ENCODE measurements around the gene FERMT1. TPM values are rescaled to one million over a fixed set of nuclear protein-coding genes. Genes with fewer than 3 reads are reported as not detected.

The FERMT1 gene
- total and polyA plus RNA-seq, 2 donors (not counting 1 experiment from before 2014, with no cell fraction given), result not detected

DNA sequence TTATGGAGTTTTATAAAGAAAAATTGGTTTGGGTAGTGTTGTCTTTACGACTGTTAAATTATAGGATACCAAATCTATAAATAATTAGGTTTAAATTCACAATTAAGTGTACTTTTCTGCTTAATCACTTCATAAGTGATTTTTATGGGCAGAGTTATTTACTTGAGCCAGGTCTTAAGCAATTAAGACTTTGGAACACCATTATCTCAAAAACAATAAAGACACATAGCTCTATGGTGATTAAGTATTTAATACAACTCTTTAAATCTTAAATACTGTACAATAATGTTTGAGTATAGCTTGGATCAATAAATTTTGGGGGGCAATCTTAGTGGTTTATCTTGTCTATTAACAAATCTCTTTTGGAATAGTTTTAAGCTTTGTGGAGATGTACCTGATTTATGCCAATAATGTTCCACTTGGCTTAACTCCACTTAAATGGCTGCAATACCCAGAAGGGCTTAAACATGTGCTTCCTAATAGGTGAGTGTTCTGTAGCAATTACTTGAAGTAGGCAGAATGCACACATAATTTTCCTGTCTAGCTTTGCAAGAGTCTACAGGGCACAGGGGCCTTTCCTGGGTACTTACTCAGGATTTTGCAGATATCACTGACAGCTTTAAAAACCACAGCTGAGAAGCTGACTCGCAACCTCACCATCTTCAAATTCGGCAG is 7.5 kb downstream of the FERMT1 start:
- Histone ChIP-seq H3K27me3 (replicated peaks in 1 of 4; ENCODE audit: control extremely low read depth in 1 of 4, control insufficient read depth in 3 of 4, insufficient read depth in 4 of 4, low read length in 3 of 4) (no peaks in the 10 kb centered on the region), H4K20me1 (ENCODE audit: control insufficient read depth, insufficient read depth, low read length, poor library complexity, severe bottlenecking) (no peaks in the 10 kb centered on the region), H3K36me3 (replicated peaks in 1 of 2; ENCODE audit: control extremely low read depth in 1 of 2, control insufficient read depth in 1 of 2, extremely low read depth in 1 of 2, insufficient read depth in 2 of 2, low read length in 1 of 2) (no peaks in the 10 kb centered on the region), H3K9me3 (ENCODE audit: control extremely low read depth in 1 of 3, control insufficient read depth in 2 of 3, insufficient read depth in 1 of 3, low read length in 2 of 3) (peaks cover 2 to 10% (median 9%) of the 10 kb centered on the region in 3 donors), H3K4me2 (replicated peaks; ENCODE audit: low read depth, low read length, poor library complexity, severe bottlenecking) (no peak overlapping the region), H3K4me3 (ENCODE audit: control extremely low read depth in 1 of 5, extremely low read depth in 1 of 5, insufficient read depth in 1 of 5, low read depth in 2 of 5, low read length in 4 of 5) (no peak overlapping the region), H3K27ac (ENCODE audit: low read length in 2 of 2) (no peak overlapping the region), H2AFZ (ENCODE audit: insufficient read depth, low read depth, low read length, poor library complexity, severe bottlenecking) (no peak overlapping the region), H3K79me2 (ENCODE audit: control insufficient read depth, insufficient read depth, low read length) (no peaks in the 10 kb centered on the region), H3K4me1 (ENCODE audit: control insufficient read depth in 2 of 2, insufficient read depth in 2 of 2, low read length in 2 of 2) (no peaks in the 10 kb centered on the region), H3K9ac (ENCODE audit: low read length) (no peak overlapping the region)
- peaks cover 6% of the 10 kb centered on the region for H3K9me3 Mint-ChIP-seq (ENCODE audit: insufficient read depth)
- DNase-seq (no peak), ATAC-seq (ENCODE audit: low read depth) (no peak)
- intact Hi-C loops (cut with micrococcal nuclease), result no loop called here
- H3K4me3 Mint-ChIP-seq, result no peak overlapping the region
- H3K27me3 Mint-ChIP-seq, result peaks cover 11% of the 10 kb centered on the region
- ChIA-PET CTCF (no interaction called here), POLR2A (no interaction called here)
- no peaks in the 10 kb centered on the region for H3K4me1 Mint-ChIP-seq
- 100% methylated on average over 2 of the region's 3 CpGs for WGBS (ENCODE audit: insufficient coverage)
- TF ChIP-seq CTCF (IDR thresholded peaks at IDR 0.05), result no peak
- TF ChIP-seq EZH2 (IDR thresholded peaks at IDR 0.05; ENCODE audit: borderline replicate concordance, insufficient read depth, low read depth, low read length, poor library complexity, severe bottlenecking), result no peak
- H3K27ac Mint-ChIP-seq, result no peak overlapping the region

DNA sequence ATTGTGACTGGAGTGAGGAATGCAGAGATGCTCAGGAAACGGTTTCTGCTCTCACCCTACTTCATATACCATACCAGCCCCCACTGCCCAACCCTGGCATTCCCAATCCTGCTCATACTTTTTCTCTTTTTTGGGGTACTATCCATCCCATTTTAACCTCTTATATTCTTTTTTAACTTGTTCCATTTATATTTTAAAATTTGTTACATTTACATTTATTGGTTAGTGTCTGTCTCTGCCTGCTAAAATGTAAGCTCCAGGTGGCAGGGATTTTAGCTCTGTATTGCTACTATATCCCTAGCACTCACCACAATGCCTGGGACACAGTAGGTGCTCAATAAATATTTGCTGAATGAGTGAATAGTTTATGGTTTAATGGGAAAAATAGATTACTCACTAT is 8.1 kb downstream of the FERMT1 start:
- H3K27me3 ChIP-seq (replicated peaks in 1 of 4; ENCODE audit: control extremely low read depth in 1 of 4, control insufficient read depth in 3 of 4, insufficient read depth in 4 of 4, low read length in 3 of 4), result no peaks in the 10 kb centered on the region
- H3K27ac ChIP-seq (ENCODE audit: low read length in 2 of 2), result no peak overlapping the region
- H3K36me3 ChIP-seq (replicated peaks in 1 of 2; ENCODE audit: control extremely low read depth in 1 of 2, control insufficient read depth in 1 of 2, extremely low read depth in 1 of 2, insufficient read depth in 2 of 2, low read length in 1 of 2), result no peaks in the 10 kb centered on the region
- H4K20me1 ChIP-seq (ENCODE audit: control insufficient read depth, insufficient read depth, low read length, poor library complexity, severe bottlenecking), result no peaks in the 10 kb centered on the region
- no CpG with 5 or more reads among the region's 1 CpG for WGBS (ENCODE audit: insufficient coverage)
- H3K4me1 ChIP-seq (ENCODE audit: control insufficient read depth in 2 of 2, insufficient read depth in 2 of 2, low read length in 2 of 2), result no peaks in the 10 kb centered on the region
- no peaks in the 10 kb centered on the region for H3K4me1 Mint-ChIP-seq
- CTCF ChIA-PET, result no interaction called here
- H3K4me3 Mint-ChIP-seq, result no peak overlapping the region
- no peak overlapping the region for H3K4me3 ChIP-seq (ENCODE audit: control extremely low read depth in 1 of 5, extremely low read depth in 1 of 5, insufficient read depth in 1 of 5, low read depth in 2 of 5, low read length in 4 of 5)
- intact Hi-C loops (cut with micrococcal nuclease), result no loop called here
- ATAC-seq (ENCODE audit: low read depth), result no peak
- no peak overlapping the region for H3K27ac Mint-ChIP-seq
- H3K9me3 Mint-ChIP-seq (ENCODE audit: insufficient read depth), result peaks cover 6% of the 10 kb centered on the region
- no peak overlapping the region for H3K9ac ChIP-seq (ENCODE audit: low read length)
- peaks cover 11% of the 10 kb centered on the region for H3K27me3 Mint-ChIP-seq
- POLR2A ChIA-PET, result no interaction called here
- no peak overlapping the region for H2AFZ ChIP-seq (ENCODE audit: insufficient read depth, low read depth, low read length, poor library complexity, severe bottlenecking)
- TF ChIP-seq CTCF (IDR thresholded peaks at IDR 0.05) (no peak), EZH2 (IDR thresholded peaks at IDR 0.05; ENCODE audit: borderline replicate concordance, insufficient read depth, low read depth, low read length, poor library complexity, severe bottlenecking) (no peak)
- no peak for DNase-seq
- H3K9me3 ChIP-seq (ENCODE audit: control extremely low read depth in 1 of 3, control insufficient read depth in 2 of 3, insufficient read depth in 1 of 3, low read length in 2 of 3), result peaks cover 2 to 10% (median 9%) of the 10 kb centered on the region in 3 donors
- no peaks in the 10 kb centered on the region for H3K79me2 ChIP-seq (ENCODE audit: control insufficient read depth, insufficient read depth, low read length)
- H3K4me2 ChIP-seq (replicated peaks; ENCODE audit: low read depth, low read length, poor library complexity, severe bottlenecking), result no peak overlapping the region

Measured in B cell (primary cell).